Measurements from ENCODE around the gene TSPAN31.

- TF ChIP-seq, protein P1, sequence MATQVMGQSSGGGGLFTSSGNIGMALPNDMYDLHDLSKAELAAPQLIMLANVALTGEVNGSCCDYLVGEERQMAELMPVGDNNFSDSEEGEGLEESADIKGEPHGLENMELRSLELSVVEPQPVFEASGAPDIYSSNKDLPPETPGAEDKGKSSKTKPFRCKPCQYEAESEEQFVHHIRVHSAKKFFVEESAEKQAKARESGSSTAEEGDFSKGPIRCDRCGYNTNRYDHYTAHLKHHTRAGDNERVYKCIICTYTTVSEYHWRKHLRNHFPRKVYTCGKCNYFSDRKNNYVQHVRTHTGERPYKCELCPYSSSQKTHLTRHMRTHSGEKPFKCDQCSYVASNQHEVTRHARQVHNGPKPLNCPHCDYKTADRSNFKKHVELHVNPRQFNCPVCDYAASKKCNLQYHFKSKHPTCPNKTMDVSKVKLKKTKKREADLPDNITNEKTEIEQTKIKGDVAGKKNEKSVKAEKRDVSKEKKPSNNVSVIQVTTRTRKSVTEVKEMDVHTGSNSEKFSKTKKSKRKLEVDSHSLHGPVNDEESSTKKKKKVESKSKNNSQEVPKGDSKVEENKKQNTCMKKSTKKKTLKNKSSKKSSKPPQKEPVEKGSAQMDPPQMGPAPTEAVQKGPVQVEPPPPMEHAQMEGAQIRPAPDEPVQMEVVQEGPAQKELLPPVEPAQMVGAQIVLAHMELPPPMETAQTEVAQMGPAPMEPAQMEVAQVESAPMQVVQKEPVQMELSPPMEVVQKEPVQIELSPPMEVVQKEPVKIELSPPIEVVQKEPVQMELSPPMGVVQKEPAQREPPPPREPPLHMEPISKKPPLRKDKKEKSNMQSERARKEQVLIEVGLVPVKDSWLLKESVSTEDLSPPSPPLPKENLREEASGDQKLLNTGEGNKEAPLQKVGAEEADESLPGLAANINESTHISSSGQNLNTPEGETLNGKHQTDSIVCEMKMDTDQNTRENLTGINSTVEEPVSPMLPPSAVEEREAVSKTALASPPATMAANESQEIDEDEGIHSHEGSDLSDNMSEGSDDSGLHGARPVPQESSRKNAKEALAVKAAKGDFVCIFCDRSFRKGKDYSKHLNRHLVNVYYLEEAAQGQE (IDR thresholded peaks at IDR 0.05; ENCODE audit: insufficient read depth in 1 of 2, low read depth in 2 of 2, low read length in 2 of 2): no peak
- TF ChIP-seq POLR2AphosphoS5 (IDR thresholded peaks at IDR 0.05; ENCODE audit: low read depth, low read length): no peak
Measured at GRCh38 chr12:57723630-57723962, 21.2 kb upstream of the TSPAN31 start.
